ENCODE data around the gene RNF40. TPM values are rescaled to one million over a fixed set of nuclear protein-coding genes. Genes with fewer than 3 reads are reported as not detected.

RNF40 gene
- total and polyA plus RNA-seq, 2 of the 8 experiments (the other 6 are each of a cell fraction or from before 2014, with no cell fraction given): 38.5 to 68.7 TPM

DNA sequence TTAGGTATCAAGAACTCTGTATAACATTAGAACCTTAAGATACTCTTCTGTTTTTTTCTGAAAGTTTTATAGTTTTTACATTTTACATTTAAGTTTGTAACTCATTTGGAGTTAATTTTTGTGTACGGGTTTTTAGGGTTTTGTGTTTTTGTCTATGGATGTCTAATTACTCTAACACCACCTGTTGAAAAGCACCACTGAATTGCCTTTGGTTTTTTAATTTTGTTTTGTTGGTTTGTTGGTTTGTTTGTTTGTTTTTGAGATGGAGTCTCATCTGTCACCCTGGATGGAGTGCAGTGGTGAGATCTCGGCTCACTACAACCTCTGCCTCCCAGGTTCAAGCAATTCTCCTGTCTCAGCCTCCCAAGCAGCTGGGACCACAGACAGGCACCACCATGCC lies 54.6 kb downstream of the RNF40 start:
- POLR2A ChIA-PET (ENCODE audit: partially characterized antibody): interaction anchor here (1.0 to 1.2 kb wide), 2 partner anchors 11 to 34 kb away, joined by 3 to 4 read pairs; no protein-coding TSS in a partner anchor
- H2BK15ac ChIP-seq (ENCODE audit: low read length): no peak overlapping the region
- no peaks in the 10 kb centered on the region; a peak in 1 of 4 replicates for H3K9me3 ChIP-seq (ENCODE audit: insufficient read depth in 2 of 2, low read depth in 1 of 2, low read length in 1 of 2)
- peaks cover 2% of the 10 kb centered on the region; the same call in 1 of the 2 replicates for H3K23me2 ChIP-seq (ENCODE audit: low read depth, low read length)
- H3K27me3 ChIP-seq (replicated peaks in 1 of 4; ENCODE audit: control insufficient read depth in 3 of 4, extremely low read depth in 1 of 4, insufficient read depth in 3 of 4, low read length in 3 of 4): peaks cover 0 to 1% (median 0%) of the 10 kb centered on the region in 4 experiments; a peak in 1 of 7 replicates
- H4K5ac ChIP-seq (ENCODE audit: insufficient read length, low read depth, low read length): no peak overlapping the region
- 87% methylated on average over 2 of the region's 2 CpGs; no CpG with 5 or more reads in 1 of the 2 experiments for WGBS, 2 experiments (ENCODE audit: extremely low coverage in 1 of 2, insufficient coverage in 1 of 2, insufficient read length in 1 of 2, insufficient replicate concordance in 2 of 2, low coverage in 1 of 2, low lambda C conversion rate in 2 of 2, missing lambda C conversion rate in 1 of 2)
- H3K36me3 ChIP-seq (ENCODE audit: control insufficient read depth in 2 of 4, insufficient read depth in 4 of 4, low read length in 3 of 4): no peaks in the 10 kb centered on the region
- no peaks in the 10 kb centered on the region; a peak in 4 of 7 replicates for H3K4me1 ChIP-seq (replicated peaks in 1 of 4; ENCODE audit: control insufficient read depth in 3 of 4, insufficient read depth in 4 of 4, low read length in 3 of 4)
- FAIRE-seq (no peak), DNase-seq (ENCODE audit: low read depth in 1 of 2, low spot score in 2 of 2) (no peak)
- no peaks in the 10 kb centered on the region for H4K20me1 ChIP-seq (replicated peaks in 1 of 2; ENCODE audit: control insufficient read depth in 1 of 2, insufficient read depth in 2 of 2, low read length in 2 of 2)
- H2BK120ac ChIP-seq (replicated peaks; ENCODE audit: low read depth, low read length): no peak overlapping the region
- no peak overlapping the region for H3K4me2 ChIP-seq (ENCODE audit: insufficient read depth in 1 of 2, low read depth in 2 of 2, low read length in 2 of 2)
- no peak overlapping the region for H3K56ac ChIP-seq (replicated peaks; ENCODE audit: insufficient read length, low read depth, low read length)
- H3K79me2 ChIP-seq (ENCODE audit: control insufficient read depth in 1 of 2, insufficient read depth in 2 of 2, low read length in 2 of 2): no peaks in the 10 kb centered on the region
- no peak overlapping the region for H3K18ac ChIP-seq (ENCODE audit: extremely low read depth, low read length)
- no peak overlapping the region for H4K91ac ChIP-seq (replicated peaks; ENCODE audit: insufficient read length, low read length)
- no peak overlapping the region for H3K4ac ChIP-seq (replicated peaks; ENCODE audit: insufficient read length, low read depth, low read length)
- H3K23ac ChIP-seq (ENCODE audit: insufficient read length): no peak overlapping the region
- H2BK20ac ChIP-seq (ENCODE audit: low read length): no peak overlapping the region
- H3K79me1 ChIP-seq (ENCODE audit: low read depth, low read length): no peaks in the 10 kb centered on the region
- no peak overlapping the region for H2BK5ac ChIP-seq (ENCODE audit: low read depth, low read length)
- no peak overlapping the region for H3K9ac ChIP-seq (replicated peaks in 1 of 4; ENCODE audit: extremely low read depth in 1 of 4, low read depth in 3 of 4, low read length in 3 of 4)
- H3K4me3 ChIP-seq (ENCODE audit: extremely low read depth in 1 of 4, insufficient read depth in 2 of 4, low read depth in 3 of 4, low read length in 4 of 4): no peak overlapping the region
- no peak overlapping the region for H2AK5ac ChIP-seq (ENCODE audit: low read depth, low read length)
- H3K27ac ChIP-seq (ENCODE audit: low read depth, low read length): no peak overlapping the region
- CTCF ChIA-PET (ENCODE audit: partially characterized antibody): interaction anchor here (1.8 kb wide), 1 partner anchor 58 kb away, joined by 5 read pairs; no protein-coding TSS in a partner anchor
- no peak overlapping the region for H3K14ac ChIP-seq (ENCODE audit: insufficient read length)
- no peak overlapping the region for H2AFZ ChIP-seq (ENCODE audit: low read length)
- no peak overlapping the region for H4K8ac ChIP-seq (ENCODE audit: extremely low read depth, insufficient read depth, low read length)
- H2BK12ac ChIP-seq (ENCODE audit: low read depth, low read length): no peak overlapping the region
- no peak for TF ChIP-seq TBP (IDR thresholded peaks at IDR 0.05; ENCODE audit: low read depth, low read length)
- TF ChIP-seq, protein P1, sequence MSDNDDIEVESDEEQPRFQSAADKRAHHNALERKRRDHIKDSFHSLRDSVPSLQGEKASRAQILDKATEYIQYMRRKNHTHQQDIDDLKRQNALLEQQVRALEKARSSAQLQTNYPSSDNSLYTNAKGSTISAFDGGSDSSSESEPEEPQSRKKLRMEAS (IDR thresholded peaks at IDR 0.05): no peak
- no peak for TF ChIP-seq BRCA1 (IDR thresholded peaks at IDR 0.05; ENCODE audit: low read depth, low read length)
- no peak for TF ChIP-seq JUN (IDR thresholded peaks at IDR 0.05; ENCODE audit: low read depth, low read length)
- TF ChIP-seq FOSL1 (IDR thresholded peaks at IDR 0.05; ENCODE audit: insufficient read depth, low read depth, low read length): no peak
- no peak for TF ChIP-seq CEBPB (IDR thresholded peaks at IDR 0.05; ENCODE audit: low read depth, low read length)
- TF ChIP-seq, protein P2, sequence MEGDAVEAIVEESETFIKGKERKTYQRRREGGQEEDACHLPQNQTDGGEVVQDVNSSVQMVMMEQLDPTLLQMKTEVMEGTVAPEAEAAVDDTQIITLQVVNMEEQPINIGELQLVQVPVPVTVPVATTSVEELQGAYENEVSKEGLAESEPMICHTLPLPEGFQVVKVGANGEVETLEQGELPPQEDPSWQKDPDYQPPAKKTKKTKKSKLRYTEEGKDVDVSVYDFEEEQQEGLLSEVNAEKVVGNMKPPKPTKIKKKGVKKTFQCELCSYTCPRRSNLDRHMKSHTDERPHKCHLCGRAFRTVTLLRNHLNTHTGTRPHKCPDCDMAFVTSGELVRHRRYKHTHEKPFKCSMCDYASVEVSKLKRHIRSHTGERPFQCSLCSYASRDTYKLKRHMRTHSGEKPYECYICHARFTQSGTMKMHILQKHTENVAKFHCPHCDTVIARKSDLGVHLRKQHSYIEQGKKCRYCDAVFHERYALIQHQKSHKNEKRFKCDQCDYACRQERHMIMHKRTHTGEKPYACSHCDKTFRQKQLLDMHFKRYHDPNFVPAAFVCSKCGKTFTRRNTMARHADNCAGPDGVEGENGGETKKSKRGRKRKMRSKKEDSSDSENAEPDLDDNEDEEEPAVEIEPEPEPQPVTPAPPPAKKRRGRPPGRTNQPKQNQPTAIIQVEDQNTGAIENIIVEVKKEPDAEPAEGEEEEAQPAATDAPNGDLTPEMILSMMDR (IDR thresholded peaks at IDR 0.05; ENCODE audit: control extremely low read depth in 1 of 3, insufficient read depth in 1 of 3, low read depth in 1 of 3, low read length in 3 of 3): no peak
- no peak for TF ChIP-seq BACH1 (IDR thresholded peaks at IDR 0.05; ENCODE audit: low read length)
- TF ChIP-seq SIX5 (IDR thresholded peaks at IDR 0.05; ENCODE audit: low read depth, low read length): no peak
- TF ChIP-seq JUND (IDR thresholded peaks at IDR 0.05; ENCODE audit: low read length): no peak
- TF ChIP-seq EGR1 (IDR thresholded peaks at IDR 0.05; ENCODE audit: borderline replicate concordance, low read depth, low read length): no peak
- no peak for TF ChIP-seq RBBP5 (IDR thresholded peaks at IDR 0.05; ENCODE audit: borderline replicate concordance, low read depth, low read length)

Data from H1 (cell line).